Measurements from ENCODE around the gene CUZD1.

The CUZD1 gene

GRCh38 chr10:122854648-122855047 is 9.0 kb upstream of the CUZD1 start:
- no peak for DNase-seq (ENCODE audit: low read depth)

DNA sequence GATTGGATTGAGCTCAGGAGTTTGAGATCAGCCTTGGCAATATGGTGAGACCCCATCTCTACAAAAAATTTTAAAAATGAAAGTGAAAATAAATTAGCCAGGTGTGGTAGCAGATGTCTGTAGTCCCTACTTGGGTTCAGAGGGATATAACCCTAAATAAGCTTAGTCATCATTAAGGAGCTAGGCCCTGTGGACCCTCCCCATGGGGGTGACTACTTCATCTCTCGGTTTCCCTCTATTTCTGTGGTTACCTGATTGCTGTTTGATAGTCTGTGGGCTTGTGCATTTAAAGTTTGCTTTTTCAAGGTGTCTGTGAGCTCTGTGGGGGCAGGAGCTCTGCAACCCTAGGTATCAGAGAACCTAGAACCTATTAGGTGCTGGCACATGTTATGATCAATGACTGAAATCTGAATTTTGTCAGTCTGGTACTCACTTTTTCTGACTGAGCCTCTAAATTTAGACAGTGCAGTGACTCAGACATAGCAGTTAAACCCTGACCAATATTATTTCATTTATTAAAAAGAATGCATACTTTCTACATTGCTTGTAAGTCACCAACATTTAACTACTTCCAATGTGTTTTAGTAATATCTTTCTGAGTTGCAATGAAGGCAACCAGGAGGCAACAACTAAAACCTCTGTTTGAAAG is 8.1 kb upstream of the CUZD1 start:
- no peak for DNase-seq (ENCODE audit: low read depth)

DNA sequence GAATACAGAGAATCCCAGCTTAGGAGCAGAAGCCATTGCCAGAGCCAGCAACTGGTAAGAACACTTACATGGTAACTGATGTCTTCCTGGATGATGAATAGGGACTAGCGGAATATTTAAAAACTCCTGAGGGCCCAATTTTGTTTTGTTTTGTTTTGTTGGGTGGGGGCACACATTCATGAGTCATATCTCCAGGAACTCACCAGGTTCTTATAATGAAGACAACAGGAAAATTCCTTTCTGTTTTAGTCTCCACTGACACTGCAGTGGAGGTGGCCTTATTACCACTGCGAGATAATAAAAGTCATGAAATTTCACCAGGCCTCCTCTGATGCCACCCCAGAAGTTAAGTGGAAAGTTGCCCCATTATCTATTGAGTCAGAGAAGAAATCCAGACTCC is 6.6 kb upstream of the CUZD1 start:
- no peak for DNase-seq (ENCODE audit: low read depth)

- DNase-seq (ENCODE audit: low read depth) = no peak
Observed at GRCh38 chr10:122850705-122851640, 5.3 kb upstream of the CUZD1 start.

- DNase-seq (ENCODE audit: low read depth) = no peak
Observed at GRCh38 chr10:122849900-122850605, 4.4 kb upstream of the CUZD1 start.

DNA sequence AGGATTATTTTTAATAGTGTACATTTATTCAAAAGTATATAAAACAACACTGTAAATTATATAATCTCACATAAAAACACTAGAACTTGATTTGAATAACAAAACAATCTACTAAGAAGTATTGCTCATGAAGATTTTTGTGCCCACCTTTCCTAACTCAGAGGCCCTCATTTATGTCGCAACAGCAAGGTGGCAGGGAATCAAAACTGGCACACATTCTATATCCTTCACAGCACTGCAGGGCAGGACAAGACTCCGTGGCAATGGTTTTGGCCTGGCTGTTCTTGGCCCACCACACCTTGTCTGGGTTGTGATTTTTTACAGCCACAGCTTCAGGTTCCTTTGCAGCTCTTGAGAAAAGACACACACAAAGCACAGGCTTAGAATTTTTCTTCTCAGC is 3.4 kb upstream of the CUZD1 start:
- DNase-seq (ENCODE audit: low read depth) = no peak

DNA sequence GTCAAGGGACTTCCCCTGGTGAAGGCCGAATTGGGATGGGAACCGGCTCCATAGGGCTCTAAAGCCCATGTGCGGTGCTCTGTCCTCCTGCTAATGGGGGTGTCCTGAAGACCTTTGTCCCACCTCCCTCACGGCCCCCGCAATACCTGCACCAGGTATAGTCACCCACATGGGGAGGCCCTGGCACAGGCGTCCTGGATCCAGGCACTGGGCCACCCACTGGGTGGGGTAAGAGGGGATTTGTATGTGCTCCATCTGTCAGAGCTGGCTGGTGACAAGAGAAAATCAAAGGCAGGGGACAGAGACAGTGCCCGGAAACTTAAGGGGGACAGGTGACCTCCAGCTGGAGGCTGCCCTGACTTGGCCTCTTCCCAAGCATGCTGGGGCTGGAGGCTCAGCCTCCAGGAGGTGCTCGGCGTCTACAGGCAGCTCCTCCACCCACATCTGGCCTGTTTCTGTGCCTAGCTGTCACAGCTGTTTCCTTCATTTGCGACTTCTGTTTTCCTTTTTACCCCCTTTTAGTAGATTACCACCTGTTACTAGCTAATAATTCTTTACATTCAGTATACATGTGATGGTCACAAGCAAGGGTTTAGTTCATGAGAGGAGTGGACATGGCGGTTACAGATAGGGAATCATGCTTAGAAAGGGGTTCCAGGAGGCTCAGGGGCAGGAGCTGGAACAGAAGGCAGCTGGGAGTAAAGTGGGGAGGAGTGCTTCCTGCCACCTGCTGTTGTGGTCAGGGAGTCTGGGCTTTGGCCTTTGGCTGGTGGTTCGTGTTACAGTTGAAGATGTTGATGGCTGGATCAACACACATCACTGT is 2.3 kb upstream of the CUZD1 start:
- no peak for DNase-seq (ENCODE audit: low read depth)

GRCh38 chr10:122844146-122844545 is 1.5 kb downstream of the CUZD1 start:
- DNase-seq (ENCODE audit: low read depth) = no peak

- no peak for DNase-seq (ENCODE audit: low read depth)
Observed at GRCh38 chr10:122841569-122841968, 4.1 kb downstream of the CUZD1 start.

DNA sequence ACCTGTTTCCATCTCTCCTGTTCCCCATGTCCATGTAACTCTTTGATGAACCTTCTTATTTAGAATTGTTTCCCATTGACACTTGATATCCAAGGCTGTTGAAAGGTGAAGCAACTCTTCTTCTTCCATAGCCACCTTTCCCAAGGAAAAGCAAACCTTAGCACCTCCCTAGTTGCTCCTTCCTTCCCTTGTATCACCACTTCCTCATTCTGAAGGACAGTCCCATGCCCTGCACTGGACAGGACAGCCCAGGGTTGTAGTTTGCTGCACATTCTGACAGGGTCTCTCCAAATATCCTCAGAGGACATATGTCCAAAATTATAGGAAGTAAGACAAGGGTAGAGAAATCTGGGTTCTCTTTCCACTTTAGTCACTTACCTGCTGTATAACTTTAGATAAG is 6.2 kb downstream of the CUZD1 start:
- no peak for DNase-seq (ENCODE audit: low read depth)

- DNase-seq (ENCODE audit: low read depth) = no peak
Observed at GRCh38 chr10:122838880-122839279, 6.8 kb downstream of the CUZD1 start.

- DNase-seq (ENCODE audit: low read depth) = no peak
Observed at GRCh38 chr10:122835908-122836307, 9.7 kb downstream of the CUZD1 start.

DNA sequence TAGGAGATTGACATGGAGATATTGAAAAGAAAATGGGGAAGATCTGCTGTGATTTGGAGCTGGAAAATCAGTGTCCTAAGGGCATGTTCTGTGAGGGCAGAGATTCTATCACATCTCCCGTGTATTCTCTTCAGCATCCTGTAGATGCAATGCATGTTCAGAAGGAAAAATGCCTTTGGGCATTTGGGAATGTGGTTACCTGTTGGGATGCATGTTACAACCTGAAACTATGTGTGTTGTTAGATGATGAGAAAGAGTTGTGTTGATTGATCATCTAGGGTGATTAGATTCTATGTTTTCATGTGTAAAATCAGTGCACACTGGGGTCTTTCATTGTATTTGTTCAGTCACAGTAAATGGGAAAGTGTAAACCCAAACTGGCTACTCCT is 14.7 kb downstream of the CUZD1 start:
- no peak for DNase-seq (ENCODE audit: low read depth)

DNA sequence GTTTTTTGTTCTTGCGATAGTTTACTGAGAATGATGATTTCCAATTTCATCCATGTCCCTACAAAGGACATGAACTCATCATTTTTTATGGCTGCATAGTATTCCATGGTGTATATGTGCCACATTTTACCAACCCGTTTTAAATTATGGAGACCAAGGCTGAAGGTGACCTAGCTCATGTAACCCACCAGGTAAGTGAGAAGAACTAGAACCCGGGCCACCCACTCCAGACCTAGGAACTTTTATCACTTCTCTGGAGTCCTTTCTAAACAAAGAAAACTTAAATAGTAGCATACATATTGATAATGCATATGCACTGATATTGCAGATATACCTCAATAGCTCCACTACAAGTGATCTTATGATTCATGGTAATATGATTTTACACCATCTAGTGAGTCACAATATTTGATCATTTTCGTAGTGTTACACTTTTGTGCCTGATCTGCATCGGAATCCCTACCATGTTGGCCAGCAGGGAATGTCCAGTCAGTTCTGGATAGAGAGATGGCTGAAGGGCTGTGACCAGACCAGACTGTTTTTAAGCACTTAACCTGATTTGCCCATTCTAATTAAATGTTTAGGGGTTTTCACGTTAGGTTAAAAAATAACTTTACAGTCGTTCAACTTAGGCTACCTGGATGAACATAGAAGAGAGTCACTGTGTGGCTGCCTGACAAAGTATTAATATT is 15.2 kb downstream of the CUZD1 start:
- no peak for DNase-seq (ENCODE audit: low read depth)

DNA sequence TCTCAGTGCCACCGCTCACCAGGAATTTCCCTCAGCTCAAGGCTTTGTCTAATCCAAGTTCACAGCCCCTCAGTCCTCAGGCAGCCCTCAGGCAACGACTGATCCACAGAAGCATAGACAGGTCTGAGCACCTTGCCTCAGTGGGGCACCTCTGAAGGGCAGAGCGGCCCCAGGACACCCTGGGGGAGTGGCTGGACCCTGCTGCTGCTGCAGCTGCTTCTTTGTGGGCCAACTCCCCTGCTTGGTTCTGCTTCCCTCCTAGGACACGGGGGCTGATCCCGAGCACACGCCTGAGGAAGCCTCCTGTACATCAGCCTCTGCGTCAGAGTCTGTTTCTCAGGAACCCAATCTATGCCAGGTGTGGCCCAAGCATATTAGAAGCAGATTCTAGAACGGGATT is 16.2 kb downstream of the CUZD1 start:
- DNase-seq (ENCODE audit: low read depth) = no peak

DNA sequence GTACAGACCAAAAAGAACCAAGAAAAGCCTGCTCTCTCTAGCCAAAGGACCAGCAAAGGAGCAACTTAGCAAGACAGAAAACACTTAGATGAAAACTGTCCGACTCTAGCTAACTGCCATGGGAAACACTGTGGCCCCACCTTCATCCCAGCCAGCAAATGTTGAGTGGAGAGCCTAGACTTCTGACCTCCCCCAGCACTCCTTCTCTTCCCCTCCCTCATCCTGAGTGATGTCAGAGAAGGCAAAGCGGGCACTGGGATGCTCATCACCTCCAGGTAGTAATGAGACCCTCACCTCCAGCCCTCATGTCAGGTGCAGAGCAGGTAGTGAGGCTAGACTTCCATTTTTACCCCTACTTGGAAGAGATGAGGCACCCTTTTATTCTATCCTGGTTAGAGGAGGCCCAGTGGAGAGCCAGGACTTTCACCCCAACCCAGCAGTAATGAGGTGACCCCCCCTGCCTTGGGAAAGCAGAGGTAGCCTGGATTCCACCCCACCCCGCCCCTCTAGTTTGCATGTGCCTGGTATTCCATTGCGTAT is 16.9 kb downstream of the CUZD1 start:
- no peak for DNase-seq (ENCODE audit: low read depth)

DNA sequence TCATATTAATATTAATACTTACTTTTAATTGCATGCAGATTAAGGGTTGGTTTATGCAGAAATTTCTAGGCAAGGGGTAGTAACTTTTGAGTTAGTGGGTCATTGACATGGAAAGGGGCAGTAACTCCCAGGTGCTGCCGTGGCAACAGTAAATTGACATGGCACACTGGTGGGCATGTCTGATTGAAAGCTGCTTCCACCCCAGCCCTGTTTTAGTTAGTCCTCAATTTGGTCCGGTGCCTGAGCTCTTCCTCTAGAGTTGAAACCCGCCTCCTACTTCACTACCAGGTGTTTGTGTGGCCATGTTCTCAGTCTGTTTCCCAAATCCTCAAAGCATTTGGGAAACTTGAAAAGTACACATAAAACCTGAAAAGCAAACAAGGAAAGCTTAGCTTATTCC is 18.4 kb downstream of the CUZD1 start:
- DNase-seq (ENCODE audit: low read depth) = no peak

GRCh38 chr10:122822973-122823690 is 22.5 kb downstream of the CUZD1 start:
- no peak for DNase-seq (ENCODE audit: low read depth)

GRCh38 chr10:122821808-122822207 is 23.8 kb downstream of the CUZD1 start:
- DNase-seq (ENCODE audit: low read depth) = no peak

GRCh38 chr10:122815458-122815857 is 30.2 kb downstream of the CUZD1 start:
- no peak for DNase-seq (ENCODE audit: low read depth)
